ENCODE measurements around the gene RPA3. TPM values are rescaled to one million over a fixed set of nuclear protein-coding genes. Genes with fewer than 3 reads are reported as not detected.

Gene RPA3
- total RNA-seq, 1 donor from 2014 or later = 33.7 TPM

GRCh38 chr7:7736671-7737070, 18.3 kb upstream of the RPA3 start:
- DNase-seq (ENCODE audit: low read depth) = no peak
- no peak overlapping the region for H3K4me3 ChIP-seq (ENCODE audit: low read depth, low read length)
- no peak for TF ChIP-seq CTCF (conservative IDR thresholded peaks at IDR 0.05; ENCODE audit: low read depth, low read length)

GRCh38 chr7:7732621-7733281, 14.3 kb upstream of the RPA3 start:
- no peak for TF ChIP-seq CTCF (conservative IDR thresholded peaks at IDR 0.05; ENCODE audit: low read depth, low read length)
- no peak for DNase-seq (ENCODE audit: low read depth)

GRCh38 chr7:7731732-7732131, 13.3 kb upstream of the RPA3 start:
- no peak overlapping the region for H3K4me3 ChIP-seq (ENCODE audit: low read depth, low read length)
- no peak for DNase-seq (ENCODE audit: low read depth)
- no peak for TF ChIP-seq CTCF (conservative IDR thresholded peaks at IDR 0.05; ENCODE audit: low read depth, low read length)

More at GRCh38 chr7:7732621-7733281, 14.3 kb upstream of the RPA3 start:
- H3K4me3 ChIP-seq (ENCODE audit: low read depth, low read length) = no peak overlapping the region

- no peak overlapping the region for H3K4me3 ChIP-seq (ENCODE audit: low read depth, low read length)
- TF ChIP-seq CTCF (conservative IDR thresholded peaks at IDR 0.05; ENCODE audit: low read depth, low read length) = no peak
- no peak for DNase-seq (ENCODE audit: low read depth)
These were observed 2.6 kb upstream of the RPA3 start for GRCh38 chr7:7720750-7721621.

- TF ChIP-seq CTCF (conservative IDR thresholded peaks at IDR 0.05; ENCODE audit: low read depth, low read length) = no peak
- no peak for DNase-seq (ENCODE audit: low read depth)
- no peak overlapping the region for H3K4me3 ChIP-seq (ENCODE audit: low read depth, low read length)
These were observed 1.8 kb upstream of the RPA3 start for GRCh38 chr7:7720193-7720592.

GRCh38 chr7:7719236-7719635, 829 bp upstream of the RPA3 start:
- H3K4me3 ChIP-seq (ENCODE audit: low read depth, low read length) = no peak overlapping the region
- TF ChIP-seq CTCF (conservative IDR thresholded peaks at IDR 0.05; ENCODE audit: low read depth, low read length) = no peak
- DNase-seq (ENCODE audit: low read depth) = peak; percentile 82

Measured in epithelial cell of proximal tubule (primary cell).